GM12865 (cell line): ENCODE measurements around the gene DDAH1.
"Not testable (repeated sequence)": the region's sequence is repeated elsewhere in the genome, so short reads cannot be mapped to it uniquely, and the experiment has no call there.

Source experiments
- DNase-seq: peaks from one replicate; pipeline ENCODE4 v3.0.0; 2010; ENCODE audit warnings: low read depth
- H3K4me3 ChIP-seq: 2 replicates; pipeline ENCODE4 v1.5.1; 2011; ENCODE audit warnings: mild to moderate bottlenecking, low read depth, low read length, control low read depth
- TF ChIP-seq, protein P1 (sequence below): IDR thresholded peaks from 2 replicates; pipeline ENCODE4 v1.5.1; 2011; ENCODE audit warnings: low read length, control low read depth, low read depth, inconsistent platforms; ENCODE audit not compliant: insufficient read depth; ENCODE audit errors: missing control alignments

The DDAH1 gene

DNA sequence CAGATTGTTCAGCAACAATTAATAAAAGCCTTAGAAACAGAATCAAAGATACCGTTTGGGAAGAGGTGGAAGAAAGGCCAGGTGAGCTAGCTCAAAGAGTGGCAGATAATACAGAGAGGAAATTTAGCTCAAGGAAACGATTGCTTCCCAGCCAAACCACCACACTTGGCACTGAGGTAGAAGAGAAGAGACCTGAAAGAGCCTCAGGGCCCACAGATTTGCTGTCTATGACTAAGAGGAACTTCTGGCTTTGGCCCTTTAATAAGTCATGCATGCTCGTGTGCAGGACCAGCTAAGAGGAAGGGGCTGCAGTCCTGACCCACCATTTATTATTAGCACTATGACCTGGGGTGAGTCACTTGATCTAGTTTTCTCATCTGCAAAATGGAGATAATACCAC, 115.7 kb downstream of the DDAH1 start:
- TF ChIP-seq, protein P1, sequence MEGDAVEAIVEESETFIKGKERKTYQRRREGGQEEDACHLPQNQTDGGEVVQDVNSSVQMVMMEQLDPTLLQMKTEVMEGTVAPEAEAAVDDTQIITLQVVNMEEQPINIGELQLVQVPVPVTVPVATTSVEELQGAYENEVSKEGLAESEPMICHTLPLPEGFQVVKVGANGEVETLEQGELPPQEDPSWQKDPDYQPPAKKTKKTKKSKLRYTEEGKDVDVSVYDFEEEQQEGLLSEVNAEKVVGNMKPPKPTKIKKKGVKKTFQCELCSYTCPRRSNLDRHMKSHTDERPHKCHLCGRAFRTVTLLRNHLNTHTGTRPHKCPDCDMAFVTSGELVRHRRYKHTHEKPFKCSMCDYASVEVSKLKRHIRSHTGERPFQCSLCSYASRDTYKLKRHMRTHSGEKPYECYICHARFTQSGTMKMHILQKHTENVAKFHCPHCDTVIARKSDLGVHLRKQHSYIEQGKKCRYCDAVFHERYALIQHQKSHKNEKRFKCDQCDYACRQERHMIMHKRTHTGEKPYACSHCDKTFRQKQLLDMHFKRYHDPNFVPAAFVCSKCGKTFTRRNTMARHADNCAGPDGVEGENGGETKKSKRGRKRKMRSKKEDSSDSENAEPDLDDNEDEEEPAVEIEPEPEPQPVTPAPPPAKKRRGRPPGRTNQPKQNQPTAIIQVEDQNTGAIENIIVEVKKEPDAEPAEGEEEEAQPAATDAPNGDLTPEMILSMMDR, result no peak
- no peak overlapping the region for H3K4me3 ChIP-seq
- DNase-seq, result no peak

DNA sequence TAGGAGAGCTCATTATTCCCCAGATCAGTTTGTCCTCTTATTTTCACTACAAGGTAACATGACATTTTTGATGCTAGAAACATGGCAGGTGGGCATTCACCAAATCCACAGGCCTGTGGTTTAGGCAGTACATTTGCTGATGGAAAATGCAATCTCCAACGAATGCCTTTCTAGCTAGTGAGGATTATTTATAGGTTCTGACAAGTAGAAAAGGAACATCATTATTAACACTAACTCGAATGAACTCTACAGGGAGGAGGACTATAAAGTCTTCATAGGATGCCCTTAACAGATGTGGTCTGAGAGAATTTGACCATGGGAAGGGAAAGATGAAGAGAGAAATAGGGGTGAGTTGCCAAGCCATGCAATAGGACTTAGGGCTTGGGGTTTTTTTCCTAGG, 117.1 kb downstream of the DDAH1 start:
- DNase-seq, result no peak
- H3K4me3 ChIP-seq, result no peak overlapping the region
- TF ChIP-seq, protein P1, result no peak

DNA sequence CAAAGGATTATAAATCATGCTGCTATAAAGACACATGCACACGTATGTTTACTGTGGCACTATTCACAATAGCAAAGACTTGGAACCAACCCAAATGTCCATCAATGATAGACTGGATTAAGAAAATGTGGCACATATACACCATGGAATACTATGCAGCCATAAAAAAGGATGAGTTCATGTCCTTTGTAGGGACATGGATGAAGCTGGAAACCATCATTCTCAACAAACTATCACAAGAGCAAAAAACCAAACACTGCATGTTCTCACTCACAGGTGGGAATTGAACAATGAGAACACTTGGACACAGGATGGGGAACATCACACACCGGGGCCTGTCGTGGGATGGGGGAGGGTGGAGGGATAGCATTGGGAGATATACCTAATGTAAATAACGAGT, 117.7 kb downstream of the DDAH1 start:
- not testable (repeated sequence) for H3K4me3 ChIP-seq, DNase-seq

DNA sequence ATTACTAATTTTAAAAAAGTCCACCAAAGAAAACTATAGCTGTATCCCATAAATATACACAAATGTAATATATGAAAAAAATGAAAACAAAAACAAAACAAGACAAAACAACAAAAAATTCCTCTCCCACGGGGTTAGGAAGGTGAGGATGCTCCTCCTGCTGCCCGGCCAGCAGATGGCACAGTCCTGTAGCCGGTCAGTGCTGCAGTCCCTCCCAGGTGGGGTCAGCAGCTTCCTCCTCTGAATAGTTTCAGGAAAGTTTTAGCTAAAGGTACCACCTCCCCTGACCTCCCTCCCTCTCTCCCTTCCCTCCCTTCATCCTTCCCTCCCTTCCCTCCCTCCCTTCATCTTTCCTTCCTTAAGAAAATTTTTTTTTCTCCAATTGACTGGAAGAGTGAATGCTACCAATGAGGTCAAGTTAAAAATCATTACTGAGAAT, 120.7 kb downstream of the DDAH1 start:
- DNase-seq, result peak; percentile 13
- H3K4me3 ChIP-seq, result no peak overlapping the region
- TF ChIP-seq, protein P1, result no peak

DNA sequence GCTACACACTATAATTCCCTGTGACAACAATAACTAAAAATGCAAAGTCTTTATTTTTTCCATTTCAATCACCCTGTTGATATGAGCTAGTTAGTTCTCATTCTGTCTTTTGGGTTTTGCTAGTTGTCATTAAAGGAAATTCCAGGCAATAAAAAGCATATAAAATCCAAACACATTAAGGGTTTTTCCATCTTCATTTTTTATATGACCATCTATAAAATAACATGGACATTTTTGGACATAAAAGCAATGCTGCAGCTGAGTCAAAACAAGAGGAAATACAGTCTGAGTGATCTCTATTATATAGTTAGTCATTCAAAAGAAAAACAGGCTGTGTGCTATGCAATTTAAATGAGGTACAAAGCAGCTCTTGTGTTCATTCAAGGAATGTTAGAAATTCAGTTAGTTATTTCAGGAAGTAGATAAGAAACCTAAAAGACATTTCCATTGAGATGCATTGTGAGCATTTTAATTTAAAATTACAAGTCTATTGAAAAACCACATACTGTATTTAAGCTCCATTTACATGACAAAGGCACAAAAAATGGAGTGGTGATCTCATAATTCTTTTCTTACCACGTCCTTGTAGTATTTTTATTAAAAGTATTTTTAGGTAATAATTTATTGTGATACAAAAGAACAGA, 121.2 kb downstream of the DDAH1 start:
- TF ChIP-seq, protein P1, result no peak
- DNase-seq, result no peak
- no peak overlapping the region for H3K4me3 ChIP-seq

DNA sequence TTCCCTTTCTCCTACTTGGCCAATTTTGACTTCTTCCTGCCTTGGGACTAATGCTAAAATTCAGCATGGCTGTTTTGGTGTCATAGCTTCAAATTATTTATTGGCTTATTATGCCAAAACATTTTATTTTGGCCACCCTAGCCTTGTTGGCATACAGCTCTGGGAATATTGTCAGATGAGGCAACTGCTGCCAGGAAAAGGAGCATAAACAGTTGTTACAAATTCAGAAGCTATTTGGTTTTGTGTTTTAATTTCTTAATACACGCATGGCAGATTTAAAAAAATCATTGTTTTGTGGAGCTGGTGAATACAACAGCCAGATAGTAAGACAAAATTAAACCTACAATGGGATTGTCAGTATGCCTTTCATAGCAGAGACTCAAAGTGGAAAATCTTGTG, 121.7 kb downstream of the DDAH1 start:
- no peak for DNase-seq
- H3K4me3 ChIP-seq, result no peak overlapping the region
- TF ChIP-seq, protein P1, result no peak

DNA sequence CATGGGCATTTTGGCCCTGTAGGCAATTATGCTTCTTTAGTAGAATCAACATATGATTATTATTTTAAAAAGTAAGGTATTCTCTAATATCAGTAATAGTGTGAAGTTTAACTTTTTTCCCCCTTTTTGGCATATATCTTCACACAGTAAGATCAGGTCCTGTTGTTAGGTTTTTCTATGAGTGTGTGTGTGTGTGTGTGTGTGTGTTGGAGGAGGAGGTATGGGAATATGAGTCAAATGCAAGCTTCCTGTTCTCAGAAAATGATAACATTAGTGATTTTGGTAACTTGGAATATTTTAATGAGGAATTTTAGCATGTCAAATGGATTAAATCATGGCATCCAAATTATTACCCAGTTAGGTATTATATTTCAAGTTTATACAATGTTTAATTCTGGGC, 122.8 kb downstream of the DDAH1 start:
- TF ChIP-seq, protein P1, result no peak

More for the DNA sequence above, 122.8 kb downstream of the DDAH1 start:
- no peak overlapping the region for H3K4me3 ChIP-seq
- DNase-seq, result no peak
